BJ (cell line): ENCODE data around the gene RIMKLB. TPM values are rescaled to one million over a fixed set of nuclear protein-coding genes. Genes with fewer than 3 reads are reported as not detected.
"Not testable (repeated sequence)": the region's sequence is repeated elsewhere in the genome, so short reads cannot be mapped to it uniquely, and the experiment has no call there.

Source experiments
- CTCF ChIA-PET: fragments of 350-600 bp; formaldehyde crosslinking; extraction: SDS; loops from one replicate; lab custom pipeline; 2021; ENCODE audit warnings: antibody characterized with exemption, inconsistent platforms; lab: Yijun Ruan, JAX
- POLR2A ChIA-PET: fragments of 300-600 bp; sonication (Branson Sonifier 250); formaldehyde crosslinking; extraction: SDS; loops from one replicate; lab custom pipeline; 2021; ENCODE audit warnings: antibody characterized with exemption; lab: Charles Lee
- DNase-seq: peaks from one replicate; pipeline ENCODE4 v3.0.0-alpha.2; 2011; ENCODE audit warnings: low read depth
- H3K27me3 ChIP-seq: 2 replicates; pipeline ENCODE4 v1.6.0; 2011; ENCODE audit warnings: low read length; ENCODE audit not compliant: control insufficient read depth, insufficient read depth
- H3K36me3 ChIP-seq: 2 replicates; pipeline ENCODE4 v1.5.1; 2011; ENCODE audit warnings: low read length; ENCODE audit not compliant: control insufficient read depth, insufficient read depth
- H3K4me3 ChIP-seq: 2 replicates; pipeline ENCODE4 v1.5.1; 2011; ENCODE audit warnings: low read depth, mild to moderate bottlenecking, control low read depth, low read length
- polyA plus RNA-seq: library from polyadenylated mRNA; depleted of rRNA; stranded (reverse); fragments of >200 nt; gene quantifications from 2 replicates; pipeline ENCODE4 v1.2.3, GENCODE V29; 2011
- TF ChIP-seq, protein P1 (sequence below): IDR thresholded peaks from 2 replicates; pipeline ENCODE4 v1.5.1; 2011; ENCODE audit warnings: low read depth, mild to moderate bottlenecking, control low read depth, inconsistent platforms, low read length, moderate library complexity; ENCODE audit not compliant: insufficient read depth

The RIMKLB gene
- polyA plus RNA-seq, 1 experiment = 9.7 TPM

DNA sequence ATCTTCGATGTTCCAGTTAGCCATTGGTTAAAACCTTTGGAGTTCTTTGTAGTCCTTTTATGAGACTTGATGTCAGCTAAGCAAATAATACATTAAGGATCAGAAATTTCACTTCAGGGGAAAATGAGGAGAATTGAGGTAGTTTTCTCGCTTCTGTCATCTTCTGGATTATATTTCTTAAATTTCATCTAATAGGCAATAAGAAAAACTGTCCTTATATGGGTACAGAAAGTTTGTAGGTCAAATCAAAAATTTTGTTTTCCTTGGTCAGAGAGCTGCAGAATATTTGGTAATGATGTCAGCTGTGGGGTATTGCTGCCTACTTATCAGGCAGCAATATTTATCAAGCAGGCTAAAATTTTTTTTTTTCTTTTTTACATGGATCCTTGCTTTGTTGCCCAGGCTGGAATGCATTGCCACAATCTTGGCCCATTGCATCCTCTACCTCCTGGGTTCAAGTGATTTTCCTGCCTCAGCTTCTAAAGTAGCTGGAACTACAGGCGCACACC is 37.1 kb downstream of the RIMKLB start:
- TF ChIP-seq, protein P1, sequence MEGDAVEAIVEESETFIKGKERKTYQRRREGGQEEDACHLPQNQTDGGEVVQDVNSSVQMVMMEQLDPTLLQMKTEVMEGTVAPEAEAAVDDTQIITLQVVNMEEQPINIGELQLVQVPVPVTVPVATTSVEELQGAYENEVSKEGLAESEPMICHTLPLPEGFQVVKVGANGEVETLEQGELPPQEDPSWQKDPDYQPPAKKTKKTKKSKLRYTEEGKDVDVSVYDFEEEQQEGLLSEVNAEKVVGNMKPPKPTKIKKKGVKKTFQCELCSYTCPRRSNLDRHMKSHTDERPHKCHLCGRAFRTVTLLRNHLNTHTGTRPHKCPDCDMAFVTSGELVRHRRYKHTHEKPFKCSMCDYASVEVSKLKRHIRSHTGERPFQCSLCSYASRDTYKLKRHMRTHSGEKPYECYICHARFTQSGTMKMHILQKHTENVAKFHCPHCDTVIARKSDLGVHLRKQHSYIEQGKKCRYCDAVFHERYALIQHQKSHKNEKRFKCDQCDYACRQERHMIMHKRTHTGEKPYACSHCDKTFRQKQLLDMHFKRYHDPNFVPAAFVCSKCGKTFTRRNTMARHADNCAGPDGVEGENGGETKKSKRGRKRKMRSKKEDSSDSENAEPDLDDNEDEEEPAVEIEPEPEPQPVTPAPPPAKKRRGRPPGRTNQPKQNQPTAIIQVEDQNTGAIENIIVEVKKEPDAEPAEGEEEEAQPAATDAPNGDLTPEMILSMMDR = no peak
- POLR2A ChIA-PET = no interaction called here
- no peak overlapping the region for H3K4me3 ChIP-seq
- no peak for DNase-seq
- no peaks in the 10 kb centered on the region for H3K27me3 ChIP-seq
- CTCF ChIA-PET = interaction anchor here (1.6 to 1.9 kb wide), 2 partner anchors 10 to 156 kb away, joined by 3 to 4 read pairs; no protein-coding TSS in a partner anchor
- no peaks in the 10 kb centered on the region for H3K36me3 ChIP-seq

DNA sequence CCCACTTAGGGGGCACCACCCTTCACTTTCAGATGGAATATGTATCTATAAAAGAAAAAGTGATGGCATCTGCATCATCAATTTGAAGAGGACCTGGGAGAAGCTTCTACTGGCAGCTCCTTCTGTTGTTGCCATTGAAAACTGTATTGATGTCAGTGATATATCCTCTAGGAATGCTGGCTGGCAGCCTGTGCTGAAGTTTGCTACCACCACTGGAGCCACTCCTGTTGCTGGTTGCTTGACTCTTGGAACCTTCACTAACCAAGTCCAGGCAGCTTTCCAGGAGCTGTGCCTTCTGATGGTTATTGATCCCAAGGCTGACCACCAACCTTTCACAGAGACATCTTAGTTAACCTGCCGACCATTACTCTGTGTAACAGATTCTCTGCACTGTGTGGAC is 44.7 kb downstream of the RIMKLB start:
- TF ChIP-seq, protein P1 = no peak
- H3K4me3 ChIP-seq = no peak overlapping the region
- no peaks in the 10 kb centered on the region for H3K36me3 ChIP-seq
- peak; percentile 10 for DNase-seq
- POLR2A ChIA-PET = interaction anchor here (0.5 kb wide), 1 partner anchor 74 kb away, joined by 7 read pairs; no protein-coding TSS in a partner anchor
- CTCF ChIA-PET = interaction anchor here (1.2 to 1.9 kb wide), 2 partner anchors 18 to 152 kb away, joined by 3 to 5 read pairs; no protein-coding TSS in a partner anchor
- H3K27me3 ChIP-seq = no peaks in the 10 kb centered on the region

DNA sequence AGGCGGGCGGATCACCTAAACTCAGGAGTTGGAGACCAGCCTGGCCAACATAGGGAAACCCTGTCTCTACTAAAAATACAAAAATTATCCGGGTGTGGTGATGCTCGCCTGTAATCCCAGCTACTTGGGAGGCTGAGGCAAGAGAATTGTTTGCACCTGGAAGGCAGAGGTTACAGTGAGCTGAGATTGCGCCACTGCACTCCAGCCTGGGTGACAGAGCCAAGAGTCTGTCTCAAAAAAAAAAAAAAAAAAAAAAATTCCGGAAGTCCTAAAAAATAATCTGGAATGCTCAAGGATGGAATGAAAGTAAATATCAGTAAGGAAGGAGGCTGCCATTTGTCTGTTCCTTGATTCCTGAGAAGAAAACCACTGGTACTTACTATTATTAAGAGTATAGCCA is 45.3 kb downstream of the RIMKLB start:
- ChIA-PET POLR2A (interaction anchor here (0.5 kb wide), 1 partner anchor 74 kb away, joined by 7 read pairs; no protein-coding TSS in a partner anchor), CTCF (interaction anchor here (1.2 kb wide), 1 partner anchor 152 kb away, joined by 3 read pairs; no protein-coding TSS in a partner anchor)
- DNase-seq, H3K36me3 ChIP-seq, H3K4me3 ChIP-seq, H3K27me3 ChIP-seq: not testable (repeated sequence)

DNA sequence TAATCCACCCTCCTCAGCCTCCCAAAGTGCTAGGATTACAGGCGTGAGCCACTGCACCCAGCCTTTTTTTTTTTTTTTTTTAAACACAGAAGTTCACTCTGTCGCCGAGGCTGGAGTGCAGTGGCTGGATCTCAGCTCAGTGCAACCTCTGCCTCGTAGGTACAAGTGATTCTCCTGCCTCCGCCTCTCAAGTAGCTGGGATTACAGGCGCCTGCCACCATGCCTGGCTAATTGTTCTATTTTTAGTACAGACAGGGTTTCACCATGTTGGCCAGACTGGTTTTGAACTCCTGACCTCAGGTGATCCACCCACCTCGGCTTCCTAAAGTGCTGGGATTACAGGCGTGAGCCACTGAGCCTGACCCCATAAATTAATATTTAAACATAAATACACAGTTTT is 47.8 kb downstream of the RIMKLB start:
- CTCF ChIA-PET, H3K27me3 ChIP-seq, H3K4me3 ChIP-seq, DNase-seq, H3K36me3 ChIP-seq: not testable (repeated sequence)
- POLR2A ChIA-PET = interaction anchor here (0.6 kb wide), 1 partner anchor 69 kb away, joined by 3 read pairs; no protein-coding TSS in a partner anchor

DNA sequence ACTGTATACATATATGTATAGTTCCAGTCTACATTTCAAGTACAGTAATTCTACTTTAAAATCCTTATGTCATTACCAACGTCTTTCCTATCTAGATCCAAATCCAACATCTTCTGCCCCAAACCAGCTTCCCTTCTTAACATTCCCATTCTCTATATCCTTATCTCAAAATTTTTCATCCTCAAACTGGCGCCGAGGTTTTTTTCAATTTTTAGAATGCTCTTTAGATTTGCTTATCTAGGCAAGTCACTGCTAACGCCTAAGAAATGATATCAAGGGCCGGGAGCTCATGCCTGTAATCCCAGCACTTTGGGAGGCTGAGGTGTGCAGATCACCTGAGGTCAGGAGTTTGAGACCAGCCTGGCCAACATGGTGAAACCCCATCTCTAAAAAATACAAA is 48.3 kb downstream of the RIMKLB start:
- TF ChIP-seq, protein P1 = no peak
- H3K4me3 ChIP-seq = no peak overlapping the region
- H3K27me3 ChIP-seq = no peaks in the 10 kb centered on the region
- ChIA-PET CTCF (no interaction called here), POLR2A (interaction anchor here (0.6 kb wide), 1 partner anchor 69 kb away, joined by 3 read pairs; no protein-coding TSS in a partner anchor)
- no peak for DNase-seq
- H3K36me3 ChIP-seq = no peaks in the 10 kb centered on the region

DNA sequence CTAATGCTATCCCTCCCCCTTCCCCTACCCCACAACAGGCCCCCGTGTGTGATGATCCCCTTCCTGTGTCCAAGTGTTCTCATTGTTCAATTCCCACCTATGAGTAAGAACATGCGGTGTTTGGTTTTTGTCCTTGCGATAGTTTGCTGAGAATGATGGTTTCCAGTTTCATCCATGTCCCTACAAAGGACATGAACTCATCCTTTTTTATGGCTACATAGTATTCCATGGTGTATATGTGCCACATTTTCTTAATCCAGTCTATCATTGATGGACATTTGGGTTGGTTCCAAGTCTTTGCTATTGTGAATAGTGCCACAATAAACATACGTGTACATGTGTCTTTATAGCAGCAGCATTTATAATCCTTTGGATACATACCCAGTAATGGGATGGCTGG is 62.3 kb downstream of the RIMKLB start:
- H3K27me3 ChIP-seq, DNase-seq, POLR2A ChIA-PET, CTCF ChIA-PET, H3K4me3 ChIP-seq, H3K36me3 ChIP-seq: not testable (repeated sequence)

DNA sequence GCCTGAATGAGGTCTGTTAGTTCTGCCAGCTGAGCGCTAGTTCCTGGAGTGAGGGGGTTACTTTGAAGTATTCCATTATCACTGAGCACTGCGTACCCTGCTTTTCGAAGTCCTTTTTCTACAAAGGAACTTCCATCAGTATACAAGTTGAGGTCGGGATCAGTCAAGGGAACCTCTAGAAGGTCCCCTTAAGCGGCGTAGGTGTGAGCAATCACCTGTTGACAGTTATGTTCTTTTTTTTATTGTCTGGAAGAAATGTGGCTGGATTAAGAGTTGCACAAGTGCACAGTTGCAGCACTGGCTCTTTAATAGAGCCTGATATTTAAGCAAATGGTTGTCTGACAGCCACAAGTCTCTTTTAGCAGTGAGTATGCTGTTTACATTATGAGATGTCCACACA is 64.9 kb downstream of the RIMKLB start:
- CTCF ChIA-PET, DNase-seq: not testable (repeated sequence)

DNA sequence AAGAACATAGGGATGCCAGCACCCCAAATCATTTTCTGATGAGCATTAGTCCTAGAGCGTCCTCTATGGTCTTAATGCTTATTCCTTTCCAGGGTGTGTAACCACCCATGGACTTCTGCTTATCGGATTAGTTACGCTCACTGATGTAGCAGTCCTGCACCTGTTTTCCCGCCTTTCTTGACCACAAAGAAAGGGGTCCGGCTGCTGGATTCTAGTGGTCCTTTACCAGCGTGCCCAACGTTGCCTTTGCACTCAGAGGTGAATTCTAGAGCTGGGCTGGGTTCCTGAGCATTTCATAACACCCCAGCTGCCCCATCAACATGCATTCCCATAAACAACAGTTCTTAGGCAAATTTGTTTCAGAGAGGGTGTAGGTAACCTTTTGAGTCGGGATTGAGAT is 68.3 kb downstream of the RIMKLB start:
- H3K27me3 ChIP-seq, POLR2A ChIA-PET, CTCF ChIA-PET, H3K4me3 ChIP-seq, H3K36me3 ChIP-seq, DNase-seq: not testable (repeated sequence)

More for the DNA sequence above, 64.9 kb downstream of the RIMKLB start:
- H3K36me3 ChIP-seq, H3K27me3 ChIP-seq, POLR2A ChIA-PET, H3K4me3 ChIP-seq: not testable (repeated sequence)
